Endothelial cell of umbilical vein (primary cell): ENCODE data around the gene KCNE4.

Source experiments
- EZH2 ChIP-seq: IDR thresholded peaks from 2 replicates; pipeline ENCODE4 v1.6.1; 2012; ENCODE audit warnings: borderline replicate concordance, low read depth, mild to moderate bottlenecking, moderate library complexity, low read length, inconsistent platforms; ENCODE audit not compliant: severe bottlenecking
- FOS ChIP-seq: IDR thresholded peaks from 2 replicates; pipeline ENCODE4 v1.6.1; 2011; ENCODE audit warnings: mild to moderate bottlenecking, low read length, moderate library complexity, borderline replicate concordance; ENCODE audit not compliant: insufficient read depth
- POLR2A ChIP-seq: IDR thresholded peaks from 2 replicates; pipeline ENCODE4 v1.6.1; 2012; ENCODE audit warnings: low read depth, mild to moderate bottlenecking, control low read depth, low read length
- TF ChIP-seq, protein P1 (sequence below), 2 donors: IDR thresholded peaks; 1 replicate in 1 of 2; 2 replicates in 1 of 2; pipeline ENCODE4 v1.5.1; 2011; ENCODE audit warnings: low read length in 2 of 2, mild to moderate bottlenecking in 2 of 2, moderate library complexity in 2 of 2, control low read depth in 1 of 2, inconsistent platforms in 1 of 2, low read depth in 1 of 2; ENCODE audit not compliant: insufficient read depth in 1 of 2; ENCODE audit errors: extremely low read depth in 1 of 2

DNA sequence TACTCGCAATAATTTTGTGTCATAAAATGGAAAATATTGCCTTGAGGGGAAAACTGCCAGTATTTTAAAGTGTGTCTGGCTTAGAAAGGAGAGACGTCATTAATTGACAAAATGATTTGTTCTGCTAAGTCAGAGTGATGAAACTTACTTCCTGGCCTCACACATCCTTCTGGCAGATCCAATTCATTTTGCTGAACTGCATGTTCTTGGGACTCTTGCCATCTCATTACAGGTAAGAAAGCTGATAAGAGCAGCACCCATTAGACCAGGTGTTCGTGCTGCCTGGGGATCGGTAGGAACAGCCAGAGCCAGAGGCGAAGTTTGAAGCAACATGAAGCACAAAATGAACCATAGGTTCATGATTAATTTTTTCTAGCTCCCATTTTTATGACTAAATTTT is 38.0 kb downstream of the KCNE4 start:
- TF ChIP-seq, protein P1, sequence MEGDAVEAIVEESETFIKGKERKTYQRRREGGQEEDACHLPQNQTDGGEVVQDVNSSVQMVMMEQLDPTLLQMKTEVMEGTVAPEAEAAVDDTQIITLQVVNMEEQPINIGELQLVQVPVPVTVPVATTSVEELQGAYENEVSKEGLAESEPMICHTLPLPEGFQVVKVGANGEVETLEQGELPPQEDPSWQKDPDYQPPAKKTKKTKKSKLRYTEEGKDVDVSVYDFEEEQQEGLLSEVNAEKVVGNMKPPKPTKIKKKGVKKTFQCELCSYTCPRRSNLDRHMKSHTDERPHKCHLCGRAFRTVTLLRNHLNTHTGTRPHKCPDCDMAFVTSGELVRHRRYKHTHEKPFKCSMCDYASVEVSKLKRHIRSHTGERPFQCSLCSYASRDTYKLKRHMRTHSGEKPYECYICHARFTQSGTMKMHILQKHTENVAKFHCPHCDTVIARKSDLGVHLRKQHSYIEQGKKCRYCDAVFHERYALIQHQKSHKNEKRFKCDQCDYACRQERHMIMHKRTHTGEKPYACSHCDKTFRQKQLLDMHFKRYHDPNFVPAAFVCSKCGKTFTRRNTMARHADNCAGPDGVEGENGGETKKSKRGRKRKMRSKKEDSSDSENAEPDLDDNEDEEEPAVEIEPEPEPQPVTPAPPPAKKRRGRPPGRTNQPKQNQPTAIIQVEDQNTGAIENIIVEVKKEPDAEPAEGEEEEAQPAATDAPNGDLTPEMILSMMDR (IDR thresholded peaks at IDR 0.05; ENCODE audit: extremely low read depth in 1 of 2, insufficient read depth in 1 of 2, low read depth in 1 of 2, low read length in 2 of 2), result no peak
- TF ChIP-seq POLR2A, result no peak
- TF ChIP-seq EZH2, result no peak
- no peak for TF ChIP-seq FOS
